WTC11 (cell line): Measurements from ENCODE around the gene ALKBH8.

Experiments used
- AR ChIP-seq: fragments of 250-450 bp; sonication (Bioruptor Pico); IDR thresholded peaks from 2 replicates; pipeline ENCODE4 v1.9.0; 2021; ENCODE audit warnings: mild to moderate bottlenecking
- E2F5 ChIP-seq: sonication (generic); formaldehyde crosslinking; IDR thresholded peaks from 2 replicates; pipeline ENCODE4 v1.8.1; 2022; ENCODE audit warnings: mild to moderate bottlenecking, moderate library complexity, missing genetic modification reagents
- FOXP1 ChIP-seq: sonication (generic); formaldehyde crosslinking; IDR thresholded peaks from 2 replicates; pipeline ENCODE4 v1.8.0; 2022; ENCODE audit warnings: missing genetic modification reagents, mild to moderate bottlenecking, moderate library complexity, borderline replicate concordance
- SP1 ChIP-seq: sonication (generic); formaldehyde crosslinking; conservative IDR thresholded peaks from 2 replicates; pipeline ENCODE4 v1.8.1; 2022; ENCODE audit warnings: missing genetic modification reagents
- TF ChIP-seq, protein P1 (sequence below): fragments of 200-600 bp; IDR thresholded peaks from 2 replicates; pipeline ENCODE4 v1.8.0; 2022; ENCODE audit warnings: antibody characterized with exemption

DNA sequence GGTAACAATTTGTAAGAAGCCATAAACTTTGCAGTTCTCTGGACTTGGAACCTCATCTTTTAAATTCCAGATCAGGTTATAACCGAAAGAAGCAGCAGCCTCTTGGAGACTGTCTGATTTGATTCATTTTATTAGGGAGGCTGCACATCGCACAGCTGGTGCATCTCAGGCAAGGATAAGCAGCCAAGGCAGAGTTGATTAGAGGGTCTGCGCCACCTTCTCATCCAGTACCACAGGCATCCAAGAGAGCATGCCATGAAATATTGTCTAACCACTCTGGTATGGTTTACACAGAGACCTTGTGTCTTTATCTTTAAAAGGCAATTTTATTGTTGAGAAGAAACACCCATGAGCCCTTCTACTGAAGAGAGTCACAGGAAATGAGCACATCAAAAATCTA lies 91.7 kb downstream of the ALKBH8 start:
- TF ChIP-seq, protein P1, sequence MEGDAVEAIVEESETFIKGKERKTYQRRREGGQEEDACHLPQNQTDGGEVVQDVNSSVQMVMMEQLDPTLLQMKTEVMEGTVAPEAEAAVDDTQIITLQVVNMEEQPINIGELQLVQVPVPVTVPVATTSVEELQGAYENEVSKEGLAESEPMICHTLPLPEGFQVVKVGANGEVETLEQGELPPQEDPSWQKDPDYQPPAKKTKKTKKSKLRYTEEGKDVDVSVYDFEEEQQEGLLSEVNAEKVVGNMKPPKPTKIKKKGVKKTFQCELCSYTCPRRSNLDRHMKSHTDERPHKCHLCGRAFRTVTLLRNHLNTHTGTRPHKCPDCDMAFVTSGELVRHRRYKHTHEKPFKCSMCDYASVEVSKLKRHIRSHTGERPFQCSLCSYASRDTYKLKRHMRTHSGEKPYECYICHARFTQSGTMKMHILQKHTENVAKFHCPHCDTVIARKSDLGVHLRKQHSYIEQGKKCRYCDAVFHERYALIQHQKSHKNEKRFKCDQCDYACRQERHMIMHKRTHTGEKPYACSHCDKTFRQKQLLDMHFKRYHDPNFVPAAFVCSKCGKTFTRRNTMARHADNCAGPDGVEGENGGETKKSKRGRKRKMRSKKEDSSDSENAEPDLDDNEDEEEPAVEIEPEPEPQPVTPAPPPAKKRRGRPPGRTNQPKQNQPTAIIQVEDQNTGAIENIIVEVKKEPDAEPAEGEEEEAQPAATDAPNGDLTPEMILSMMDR, result no peak
- TF ChIP-seq SP1 (CRISPR knock-in tag) (no peak), FOXP1 (CRISPR knock-in tag) (no peak), AR (CRISPR knock-in tag) (no peak), E2F5 (CRISPR knock-in tag) (no peak)
